HG03469 (cell line): Measurements from ENCODE around the gene GK.
"Not testable (repeated sequence)": the region's sequence is repeated elsewhere in the genome, so short reads cannot be mapped to it uniquely, and the experiment has no call there.

Source experiments
- ATAC-seq: cut with Tn5 transposase; IDR thresholded peaks from one replicate; pipeline ENCODE4 v1.9.1; 2021; ENCODE audit warnings: mild to moderate bottlenecking, moderate library complexity, moderate number of reproducible peaks; ENCODE audit not compliant: unreplicated experiment

GK gene

GRCh38 chrX:30653415-30654131, at the start of gene GK:
GK (plus strand) TSS chrX:30653423; CDS start chrX:30653538, 115 bp downstream.
- ATAC-seq = no peak

- ATAC-seq = no peak
These were observed 46.1 kb upstream of the GK start for GRCh38 chrX:30607155-30607554.

- no peak for ATAC-seq
These were observed 43.2 kb upstream of the GK start for GRCh38 chrX:30610026-30610425.

- ATAC-seq = no peak
These were observed 41.0 kb upstream of the GK start for GRCh38 chrX:30612250-30612655.

GRCh38 chrX:30613721-30614120, 39.5 kb upstream of the GK start:
- no peak for ATAC-seq

GRCh38 chrX:30615229-30615628, 38.0 kb upstream of the GK start:
- ATAC-seq = no peak

- no peak for ATAC-seq
These were observed 35.0 kb upstream of the GK start for GRCh38 chrX:30618160-30618765.

- no peak for ATAC-seq
These were observed 33.1 kb upstream of the GK start for GRCh38 chrX:30620125-30620524.

- no peak for ATAC-seq
These were observed 32.1 kb upstream of the GK start for GRCh38 chrX:30620980-30621618.

GRCh38 chrX:30622361-30622760, 30.9 kb upstream of the GK start:
- no peak for ATAC-seq

- no peak for ATAC-seq
These were observed 26.8 kb upstream of the GK start for GRCh38 chrX:30626402-30626801.

- ATAC-seq = no peak
These were observed 25.2 kb upstream of the GK start for GRCh38 chrX:30627818-30628652.

- ATAC-seq = not testable (repeated sequence)
These were observed 19.2 kb upstream of the GK start for GRCh38 chrX:30634070-30634469.

GRCh38 chrX:30635630-30636029, 17.6 kb upstream of the GK start:
- ATAC-seq = no peak

GRCh38 chrX:30637874-30638815, 15.1 kb upstream of the GK start:
- no peak for ATAC-seq

GRCh38 chrX:30639702-30640101, 13.5 kb upstream of the GK start:
- not testable (repeated sequence) for ATAC-seq

GRCh38 chrX:30642642-30643041, 10.6 kb upstream of the GK start:
- ATAC-seq = no peak

- ATAC-seq = no peak
These were observed 9.9 kb upstream of the GK start for GRCh38 chrX:30643313-30643821.

- ATAC-seq = no peak
These were observed 3.4 kb upstream of the GK start for GRCh38 chrX:30649859-30650258.
